Measurements from ENCODE around the gene LAIR2. TPM values are rescaled to one million over a fixed set of nuclear protein-coding genes. Genes with fewer than 3 reads are reported as not detected.

Gene LAIR2, protein sequence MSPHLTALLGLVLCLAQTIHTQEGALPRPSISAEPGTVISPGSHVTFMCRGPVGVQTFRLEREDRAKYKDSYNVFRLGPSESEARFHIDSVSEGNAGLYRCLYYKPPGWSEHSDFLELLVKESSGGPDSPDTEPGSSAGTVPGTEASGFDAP
- not detected for total RNA-seq
- long read RNA-seq = 0 reads

DNA sequence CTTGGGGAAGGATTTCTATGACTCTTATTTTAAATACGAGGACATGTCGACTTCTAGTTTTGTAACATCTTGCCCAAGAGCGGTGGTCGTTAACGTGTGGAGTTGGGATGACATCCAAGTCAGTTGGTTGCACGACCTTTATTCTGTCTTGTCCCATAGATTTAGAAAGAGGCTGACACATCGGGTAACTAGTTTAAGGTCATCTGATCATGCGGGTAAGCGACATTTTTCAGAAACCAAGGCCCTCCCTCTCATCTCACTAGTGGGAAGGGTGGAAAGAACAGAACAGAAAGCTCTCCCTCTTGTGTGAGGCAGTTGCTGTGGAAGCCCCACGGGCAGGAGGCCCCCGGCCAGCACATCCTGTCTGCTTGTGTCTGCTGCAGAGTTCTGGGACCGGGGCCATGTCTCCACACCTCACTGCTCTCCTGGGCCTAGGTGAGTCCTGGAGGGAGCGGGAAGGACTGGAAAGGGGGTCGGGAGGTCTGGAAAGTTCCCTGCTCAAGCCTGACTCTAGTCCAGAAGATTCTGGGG is at the start of gene LAIR2:
TSS of gene LAIR2 (plus strand) at position 314 of the 531 bp plus-strand sequence. CDS start at position 402, 88 bp downstream.
- no peak within 1 kb of the TSS for H3K4me3 ChIP-seq
- TF ChIP-seq, protein P1, sequence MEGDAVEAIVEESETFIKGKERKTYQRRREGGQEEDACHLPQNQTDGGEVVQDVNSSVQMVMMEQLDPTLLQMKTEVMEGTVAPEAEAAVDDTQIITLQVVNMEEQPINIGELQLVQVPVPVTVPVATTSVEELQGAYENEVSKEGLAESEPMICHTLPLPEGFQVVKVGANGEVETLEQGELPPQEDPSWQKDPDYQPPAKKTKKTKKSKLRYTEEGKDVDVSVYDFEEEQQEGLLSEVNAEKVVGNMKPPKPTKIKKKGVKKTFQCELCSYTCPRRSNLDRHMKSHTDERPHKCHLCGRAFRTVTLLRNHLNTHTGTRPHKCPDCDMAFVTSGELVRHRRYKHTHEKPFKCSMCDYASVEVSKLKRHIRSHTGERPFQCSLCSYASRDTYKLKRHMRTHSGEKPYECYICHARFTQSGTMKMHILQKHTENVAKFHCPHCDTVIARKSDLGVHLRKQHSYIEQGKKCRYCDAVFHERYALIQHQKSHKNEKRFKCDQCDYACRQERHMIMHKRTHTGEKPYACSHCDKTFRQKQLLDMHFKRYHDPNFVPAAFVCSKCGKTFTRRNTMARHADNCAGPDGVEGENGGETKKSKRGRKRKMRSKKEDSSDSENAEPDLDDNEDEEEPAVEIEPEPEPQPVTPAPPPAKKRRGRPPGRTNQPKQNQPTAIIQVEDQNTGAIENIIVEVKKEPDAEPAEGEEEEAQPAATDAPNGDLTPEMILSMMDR (IDR thresholded peaks at IDR 0.05; ENCODE audit: borderline replicate concordance) = no peak

DNA sequence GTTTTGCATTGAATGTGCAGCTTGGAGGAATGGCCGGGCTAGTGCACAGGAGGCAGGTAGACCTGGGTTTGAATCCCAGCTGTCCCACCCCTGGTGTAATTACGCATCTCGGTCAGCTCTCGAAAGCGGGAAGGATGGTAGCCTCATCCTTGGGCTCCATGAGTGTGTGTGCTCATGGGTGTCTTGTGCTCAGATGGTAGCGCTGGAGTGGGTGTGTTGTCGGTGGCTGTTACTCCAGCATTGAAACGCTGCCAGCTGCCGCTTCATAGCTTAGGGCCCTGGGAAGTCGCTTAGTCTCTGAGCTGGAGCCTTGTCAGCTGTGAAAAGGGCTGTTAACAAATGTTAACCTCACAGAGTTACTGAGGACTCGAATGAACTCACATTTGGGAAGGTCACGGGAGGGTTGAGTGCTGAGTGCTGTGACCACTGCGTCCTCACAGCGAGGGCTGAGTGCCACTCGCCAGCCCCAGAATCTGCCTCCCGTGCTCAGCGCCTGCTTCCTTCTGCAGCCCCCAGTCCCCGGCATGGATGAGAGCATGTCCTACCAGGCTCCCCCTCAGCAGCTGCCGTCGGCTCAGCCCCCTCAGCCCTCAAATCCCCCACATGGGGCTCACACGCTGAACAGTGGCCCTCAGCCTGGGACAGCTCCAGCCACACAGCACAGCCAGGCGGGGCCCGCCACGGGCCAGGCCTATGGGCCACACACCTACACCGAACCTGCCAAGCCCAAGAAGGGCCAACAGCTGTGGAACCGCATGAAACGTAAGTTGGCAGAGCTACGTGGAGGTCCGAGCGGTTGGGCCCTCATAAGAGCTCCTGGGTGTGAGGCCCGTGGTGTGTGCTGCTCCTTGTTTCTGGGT is 48.5 kb upstream of the LAIR2 start:
- Histone ChIP-seq H3K4me1 (peaks cover 52% of the 10 kb centered on the region), H3K36me3 (peaks cover 86% of the 10 kb centered on the region), H3K27me3 (ENCODE audit: low read depth) (no peaks in the 10 kb centered on the region), H3K4me3 (no peak overlapping the region), H3K9me3 (replicated peaks) (no peaks in the 10 kb centered on the region), H3K27ac (replicated peaks) (no peak overlapping the region)
- TF ChIP-seq, protein P1 (IDR thresholded peaks at IDR 0.05; ENCODE audit: borderline replicate concordance) = no peak
- intact Hi-C loops (cut with micrococcal nuclease) = no loop called here
- DNase-seq = no peak

More for the DNA sequence above, at the start of gene LAIR2:
- H3K27ac ChIP-seq (replicated peaks) = no peak within 1 kb of the TSS
- no peak for DNase-seq
- no peaks in the 10 kb centered on the region for H3K36me3 ChIP-seq
- H3K27me3 ChIP-seq (ENCODE audit: low read depth) = peaks cover 50% of the 10 kb centered on the region
- no peaks in the 10 kb centered on the region for H3K9me3 ChIP-seq (replicated peaks)
- intact Hi-C loops (cut with micrococcal nuclease) = no loop called here
- H3K4me1 ChIP-seq = no peaks in the 10 kb centered on the region

DNA sequence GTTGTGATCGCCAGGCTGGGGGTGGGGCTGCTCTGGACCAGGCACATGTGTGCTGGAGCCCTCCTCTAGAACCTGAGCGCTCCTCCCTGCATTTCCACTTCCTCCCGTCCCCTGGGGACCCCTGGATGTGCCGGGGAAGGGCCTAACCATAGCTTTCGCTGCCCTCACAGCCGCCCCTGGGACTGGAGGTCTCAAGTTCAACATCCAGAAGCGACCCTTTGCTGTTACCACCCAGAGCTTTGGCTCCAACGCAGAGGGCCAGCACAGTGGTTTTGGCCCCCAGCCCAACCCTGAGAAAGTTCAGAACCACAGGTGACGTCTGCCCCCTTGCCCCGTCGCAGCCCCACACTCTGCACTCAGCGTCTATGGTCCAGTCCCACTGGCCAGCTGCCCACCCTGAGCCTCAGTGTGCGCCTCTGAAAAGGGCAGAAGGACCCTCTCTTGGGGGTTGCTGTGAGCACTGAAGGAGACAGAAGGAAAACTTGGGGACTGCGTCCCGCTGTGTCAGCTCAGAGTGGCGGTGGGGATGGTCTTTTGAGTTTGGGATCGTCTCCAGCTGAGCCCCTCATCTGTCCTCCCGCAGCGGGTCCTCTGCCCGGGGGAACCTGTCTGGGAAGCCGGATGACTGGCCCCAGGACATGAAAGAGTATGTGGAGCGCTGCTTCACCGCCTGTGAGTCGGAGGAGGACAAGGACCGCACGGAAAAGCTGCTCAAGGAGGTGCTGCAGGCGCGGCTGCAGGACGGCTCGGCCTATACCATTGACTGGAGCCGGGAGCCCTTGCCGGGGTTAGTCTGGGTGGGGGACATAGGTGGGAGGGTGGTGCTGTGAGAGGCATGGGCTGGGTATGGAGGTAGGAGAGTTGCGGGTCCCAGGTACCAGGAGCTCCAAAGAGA is 47.6 kb upstream of the LAIR2 start:
- TF ChIP-seq, protein P1 (IDR thresholded peaks at IDR 0.05; ENCODE audit: borderline replicate concordance) = no peak
- Histone ChIP-seq H3K36me3 (peaks cover 95% of the 10 kb centered on the region), H3K9me3 (replicated peaks) (no peaks in the 10 kb centered on the region), H3K27ac (replicated peaks) (no peak overlapping the region), H3K27me3 (ENCODE audit: low read depth) (no peaks in the 10 kb centered on the region), H3K4me3 (no peak overlapping the region), H3K4me1 (peaks cover 52% of the 10 kb centered on the region)
- intact Hi-C loops (cut with micrococcal nuclease) = no loop called here
- DNase-seq = no peak

DNA sequence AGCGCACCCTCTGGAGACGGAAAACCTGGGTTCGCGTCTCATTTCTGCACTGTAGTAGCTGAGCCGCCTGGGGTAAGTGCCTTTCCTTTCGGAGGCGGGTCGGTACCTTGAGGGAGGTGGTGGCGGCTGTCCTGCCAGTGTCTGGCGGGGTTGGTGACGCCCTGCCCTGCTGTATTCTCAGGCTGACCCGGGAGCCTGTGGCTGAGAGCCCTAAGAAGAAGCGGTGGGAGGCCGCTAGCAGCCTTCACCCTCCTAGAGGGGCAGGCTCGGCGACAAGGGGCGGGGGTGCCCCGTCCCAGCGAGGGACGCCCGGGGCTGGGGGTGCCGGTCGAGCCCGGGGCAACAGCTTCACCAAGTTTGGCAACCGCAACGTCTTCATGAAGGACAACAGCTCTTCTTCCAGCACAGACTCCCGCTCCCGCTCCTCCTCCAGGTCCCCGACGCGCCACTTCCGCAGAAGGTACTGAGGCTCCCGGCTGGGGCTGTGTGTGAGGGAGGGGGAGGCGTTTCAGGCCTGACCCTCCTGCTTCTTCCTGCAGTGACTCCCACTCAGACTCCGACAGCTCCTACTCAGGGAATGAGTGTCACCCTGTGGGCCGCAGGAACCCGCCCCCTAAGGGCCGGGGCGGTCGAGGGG is 46.7 kb upstream of the LAIR2 start:
- Histone ChIP-seq H3K27ac (replicated peaks) (no peak overlapping the region), H3K4me1 (peaks cover 51% of the 10 kb centered on the region), H3K4me3 (no peak overlapping the region), H3K36me3 (peaks cover 100% of the 10 kb centered on the region), H3K9me3 (replicated peaks) (no peaks in the 10 kb centered on the region), H3K27me3 (ENCODE audit: low read depth) (no peaks in the 10 kb centered on the region)
- intact Hi-C loops (cut with micrococcal nuclease) = no loop called here
- TF ChIP-seq, protein P1 (IDR thresholded peaks at IDR 0.05; ENCODE audit: borderline replicate concordance) = no peak
- no peak for DNase-seq

All from left ventricle myocardium inferior (tissue), 1 donor.